A172 (cell line): ENCODE measurements around the gene TMEM200C. TPM values are rescaled to one million over a fixed set of nuclear protein-coding genes. Genes with fewer than 3 reads are reported as not detected.
"Not testable (repeated sequence)": the region's sequence is repeated elsewhere in the genome, so short reads cannot be mapped to it uniquely, and the experiment has no call there.

Experiments
- DNase-seq: peaks from one replicate; pipeline ENCODE4 v3.0.0-alpha.2; 2015; ENCODE audit warnings: low spot score
- total RNA-seq: library from RNA; depleted of rRNA; stranded (reverse); fragments of >200 nt; shearing (Covaris generic); gene quantifications from 2 replicates; pipeline ENCODE4 v1.2.3, GENCODE V29; 2014

The TMEM200C gene
- total RNA-seq, 1 experiment from 2014 or later = not detected

- DNase-seq = no peak
Observed at GRCh38 chr18:5892823-5893431, 2.4 kb downstream of the TMEM200C start.

DNA sequence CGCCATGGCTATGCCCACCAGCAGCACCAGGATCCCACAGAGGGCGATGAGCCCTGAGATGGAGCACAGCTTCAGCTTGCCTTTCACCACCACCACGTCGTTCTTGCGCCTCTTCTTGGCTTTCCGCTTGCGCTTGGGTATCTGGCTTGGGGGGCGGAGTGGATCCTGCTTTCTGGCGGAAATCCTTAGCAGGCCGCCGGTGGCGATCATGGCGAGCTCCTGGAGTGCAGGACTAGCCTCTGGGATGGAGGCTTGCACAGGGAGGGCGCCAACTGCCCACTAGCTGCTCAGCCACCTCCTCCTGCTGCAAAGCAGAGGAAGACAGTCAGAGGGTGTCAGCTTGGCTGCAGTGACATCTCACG lies 3.5 kb downstream of the TMEM200C start:
- no peak for DNase-seq

GRCh38 chr18:5891184-5891853 lies 4.0 kb downstream of the TMEM200C start:
- DNase-seq = no peak

- no peak for DNase-seq
Observed at GRCh38 chr18:5890331-5891183, 4.8 kb downstream of the TMEM200C start.

DNA sequence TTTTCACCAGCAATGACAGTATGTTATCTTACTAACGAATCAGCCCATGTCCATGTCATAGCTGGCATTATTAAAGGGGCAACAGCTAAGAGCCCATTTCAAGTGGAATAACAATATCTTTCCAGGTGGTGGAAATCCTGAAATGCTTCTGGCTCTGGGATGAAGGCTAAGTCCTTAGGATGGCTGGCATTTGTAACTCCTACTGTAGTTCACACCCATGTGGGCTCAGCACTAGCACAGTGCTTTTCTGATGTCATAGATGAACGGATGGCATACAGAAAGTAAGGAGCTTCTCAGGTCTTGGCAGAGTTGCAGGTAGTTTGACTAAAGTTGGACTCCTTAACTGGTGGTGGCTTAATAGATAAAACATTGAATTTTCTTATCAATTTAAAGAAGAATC lies 10.0 kb downstream of the TMEM200C start:
- no peak for DNase-seq

GRCh38 chr18:5884375-5884774 lies 10.9 kb downstream of the TMEM200C start:
- DNase-seq = no peak

DNA sequence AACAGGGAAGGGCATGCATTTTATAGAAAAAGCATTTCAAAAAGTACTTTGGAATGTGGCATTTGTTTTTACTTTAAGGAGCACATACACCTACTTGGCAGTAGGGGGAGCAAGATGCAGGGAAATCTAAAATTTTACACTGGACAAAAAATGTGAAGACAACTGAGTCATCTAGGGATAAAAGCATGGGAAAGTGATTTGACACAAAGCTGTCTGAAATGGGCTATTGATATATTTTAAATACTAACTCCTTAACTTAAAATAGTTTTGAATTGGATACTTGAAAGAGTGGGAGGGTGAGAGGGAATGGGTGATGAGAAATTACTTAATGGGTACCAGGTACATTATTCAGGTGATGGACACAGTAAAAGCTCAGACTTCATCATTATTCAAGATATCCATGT lies 15.8 kb downstream of the TMEM200C start:
- DNase-seq = peak; percentile 4

GRCh38 chr18:5876891-5877290 lies 18.4 kb downstream of the TMEM200C start:
- no peak for DNase-seq

DNA sequence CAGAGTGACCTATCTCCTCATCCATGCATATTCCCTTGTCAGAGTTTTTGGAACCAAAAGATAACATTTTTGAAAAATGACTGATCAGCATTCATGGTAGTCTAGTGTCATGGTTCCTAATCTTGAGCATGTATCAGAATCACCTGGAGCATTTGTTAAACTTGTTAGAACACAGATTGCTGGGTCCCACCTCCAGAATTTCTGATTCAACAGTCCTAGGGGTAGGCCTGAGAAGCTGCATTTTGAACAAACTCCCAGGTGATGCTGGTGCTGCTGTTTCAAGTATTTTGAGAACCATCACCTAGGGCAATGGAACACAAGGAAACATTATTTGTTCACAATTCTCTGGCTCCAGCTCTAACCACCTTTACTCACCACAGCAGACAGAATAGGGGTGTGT lies 21.0 kb downstream of the TMEM200C start:
- DNase-seq = no peak

DNA sequence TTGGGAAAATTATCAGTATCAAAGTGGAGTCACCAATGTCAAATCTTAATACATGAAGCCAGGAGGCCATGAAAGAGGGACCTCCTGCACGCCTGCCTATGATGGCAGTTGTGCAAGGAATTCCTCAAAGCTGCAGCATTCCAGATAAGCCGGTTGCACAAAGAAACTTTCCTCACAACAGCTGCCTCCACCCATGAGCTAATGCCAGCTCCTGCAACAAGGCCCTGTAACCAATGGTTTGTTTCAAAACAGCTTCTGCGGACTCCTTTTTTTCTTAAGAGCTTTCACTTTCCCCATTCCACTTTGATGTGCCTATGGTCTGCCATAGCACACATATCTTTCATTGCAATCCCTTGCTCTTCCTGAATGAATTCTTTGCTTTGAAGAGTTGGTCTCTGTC lies 22.4 kb downstream of the TMEM200C start:
- no peak for DNase-seq

DNA sequence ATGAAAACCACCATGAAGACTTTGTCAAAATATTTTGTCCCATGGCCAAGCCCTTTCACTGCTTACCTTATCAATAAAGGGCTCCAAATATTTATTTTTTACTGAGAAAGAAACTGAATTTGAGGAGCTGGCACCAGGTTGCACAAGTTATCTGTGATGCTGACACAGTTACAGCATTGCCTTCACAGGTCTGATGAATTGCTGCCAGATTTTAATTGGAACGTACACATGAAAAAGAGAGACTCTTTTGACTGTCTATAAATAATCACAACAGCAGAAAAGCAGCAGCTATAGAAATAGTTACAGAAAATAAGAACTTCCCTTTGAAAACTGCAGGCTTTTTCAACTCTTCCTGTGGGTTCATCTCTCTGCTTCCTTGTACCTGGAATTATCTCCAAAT lies 23.9 kb downstream of the TMEM200C start:
- no peak for DNase-seq

DNA sequence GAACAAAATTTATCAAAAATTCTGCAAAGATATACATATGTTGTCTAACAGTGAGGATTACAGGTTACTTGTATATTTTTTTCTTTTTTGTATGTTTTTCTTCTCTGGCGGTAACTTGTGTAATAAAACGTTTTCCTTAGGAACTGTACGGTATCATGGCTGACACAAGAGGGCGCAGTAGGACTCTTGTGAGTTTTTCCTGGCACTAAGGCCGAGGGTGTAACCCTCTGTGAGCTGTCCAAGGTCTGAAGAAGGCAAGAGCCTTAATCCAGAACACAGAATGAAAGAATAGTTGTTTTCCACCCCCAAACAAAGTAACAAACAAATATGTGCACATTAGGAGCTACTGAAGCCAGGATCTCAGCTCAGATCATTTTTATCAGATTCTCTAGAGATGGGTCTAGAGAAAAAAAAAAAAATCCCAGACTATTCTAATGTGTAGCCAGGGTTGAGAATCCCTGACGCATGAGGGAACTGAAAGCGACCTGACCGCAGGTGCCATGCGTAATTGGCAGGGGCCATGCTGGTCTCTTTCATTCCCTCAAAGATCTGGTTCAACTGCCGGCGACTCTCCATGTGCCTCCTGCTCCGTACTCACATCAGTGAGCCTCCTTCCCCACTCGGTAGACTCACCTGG lies 27.0 kb downstream of the TMEM200C start:
- peak; percentile 57 for DNase-seq

DNA sequence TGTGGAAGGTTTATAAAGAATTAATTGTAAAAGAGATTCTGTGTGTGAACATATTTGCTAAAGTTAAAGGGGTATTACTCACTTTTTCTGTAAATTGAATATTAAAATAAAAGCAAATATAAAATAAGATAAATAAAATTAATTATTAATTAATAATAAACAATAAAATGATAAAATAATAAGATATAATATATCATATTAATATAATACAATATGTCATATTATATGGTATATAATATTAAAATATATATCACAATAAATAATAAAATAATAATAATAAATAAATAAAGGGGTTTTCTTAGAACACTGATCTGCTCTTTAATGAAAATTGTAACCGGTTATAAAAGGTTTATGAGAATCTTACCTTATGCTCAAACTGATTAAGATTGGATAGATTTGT lies 29.8 kb downstream of the TMEM200C start:
- DNase-seq = no peak

DNA sequence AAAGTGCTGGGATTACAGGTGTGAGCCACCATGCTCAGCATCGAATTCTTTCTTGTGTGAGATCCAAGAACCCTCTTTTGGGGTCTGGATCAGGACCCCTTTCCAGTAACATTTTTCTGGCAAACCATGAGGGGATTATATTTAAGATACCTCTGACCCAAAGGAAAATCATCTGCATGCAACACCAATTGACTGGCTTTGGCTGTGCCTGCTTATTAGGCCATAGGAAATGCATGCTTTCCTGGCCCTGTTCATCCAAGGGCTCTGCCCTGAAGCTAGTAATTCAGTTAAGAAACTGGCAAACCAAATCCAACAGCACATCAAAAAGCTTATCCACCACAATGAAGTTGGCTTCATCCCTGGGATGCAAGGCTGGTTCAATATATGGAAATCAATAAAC lies 33.2 kb downstream of the TMEM200C start:
- not testable (repeated sequence) for DNase-seq

GRCh38 chr18:5857180-5857579 lies 38.1 kb downstream of the TMEM200C start:
- DNase-seq = no peak

GRCh38 chr18:5853253-5853652 lies 42.1 kb downstream of the TMEM200C start:
- no peak for DNase-seq

DNA sequence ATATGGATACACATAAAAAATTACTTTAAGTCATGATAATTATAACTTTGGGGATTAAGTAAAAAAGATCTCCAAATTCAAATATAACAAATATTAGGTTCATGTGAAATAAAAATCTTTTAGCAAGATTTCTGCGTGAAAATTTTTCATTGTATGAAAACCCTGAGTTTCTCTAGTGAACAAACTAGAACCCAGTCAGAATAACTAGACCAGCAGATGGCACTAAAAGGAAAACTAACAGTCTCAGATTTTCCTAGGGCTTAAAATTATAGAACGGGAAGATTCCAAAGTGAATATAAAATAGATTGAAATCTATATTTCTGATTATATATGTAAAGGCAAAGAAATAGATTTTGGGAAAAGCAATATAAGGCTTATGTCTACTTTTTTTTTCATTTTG lies 43.3 kb downstream of the TMEM200C start:
- no peak for DNase-seq

- DNase-seq = no peak
Observed at GRCh38 chr18:5842653-5843052, 52.7 kb downstream of the TMEM200C start.

GRCh38 chr18:5841518-5841917 lies 53.8 kb downstream of the TMEM200C start:
- DNase-seq = no peak

- DNase-seq = no peak
Observed at GRCh38 chr18:5840547-5840946, 54.8 kb downstream of the TMEM200C start.

- no peak for DNase-seq
Observed at GRCh38 chr18:5840025-5840424, 55.3 kb downstream of the TMEM200C start.

- no peak for DNase-seq
Observed at GRCh38 chr18:5839102-5839501, 56.2 kb downstream of the TMEM200C start.
